Measurements from ENCODE around the gene DET1.
A peak's percentile ranks its signal among the peaks of the same experiment; 100 is the strongest.

Gene DET1

GRCh38 chr15:88487796-88488523, 58.5 kb downstream of the DET1 start:
- no peak overlapping the region for H2AFZ ChIP-seq (ENCODE audit: insufficient read depth, low read length, poor library complexity)
- H2BK5ac ChIP-seq (ENCODE audit: low read depth, low read length, poor library complexity) = no peak overlapping the region

DNA sequence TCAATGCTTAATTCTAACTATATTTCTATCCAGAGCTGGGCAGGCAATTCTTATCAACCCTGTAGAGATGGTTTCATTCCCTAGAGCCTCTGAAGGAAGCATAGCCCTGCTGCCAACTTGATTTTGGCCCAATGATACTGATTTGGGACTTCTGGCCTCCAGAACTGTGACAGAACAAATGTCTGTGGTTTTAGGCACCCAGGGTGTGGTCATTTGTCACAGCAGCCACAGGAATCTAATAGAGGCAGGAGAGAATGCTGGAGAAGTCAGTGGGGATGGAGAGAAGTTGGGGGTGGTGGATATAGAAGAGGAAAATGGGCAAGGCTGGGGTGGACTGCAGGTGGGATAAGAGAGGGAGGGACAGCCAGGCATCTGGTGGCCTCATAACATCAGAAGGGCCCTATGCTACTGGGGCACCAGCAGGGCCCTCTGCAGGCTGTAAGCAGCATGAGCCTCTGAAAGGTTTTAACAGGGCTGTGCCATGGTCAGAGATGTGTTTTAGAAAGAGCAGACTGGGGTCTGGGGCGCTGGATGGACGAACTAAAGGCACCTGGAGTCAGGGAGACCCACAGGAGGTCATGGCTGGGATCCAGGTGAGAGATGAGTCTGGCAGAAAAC, 59.2 kb downstream of the DET1 start:
- no peak overlapping the region for H4K8ac ChIP-seq (ENCODE audit: low read depth, low read length)
- no peak overlapping the region for H3K23ac ChIP-seq (ENCODE audit: low read length)
- no peaks in the 10 kb centered on the region for H3K36me3 ChIP-seq (ENCODE audit: control insufficient read depth in 1 of 2, insufficient read depth in 2 of 2, low read length in 2 of 2)
- no peak overlapping the region for H3K4ac ChIP-seq (ENCODE audit: low read depth, low read length)
- H3K4me2 ChIP-seq (ENCODE audit: low read length) = no peak overlapping the region
- no peak for DNase-seq
- H2AK5ac ChIP-seq (ENCODE audit: low read length) = no peak overlapping the region
- no peak overlapping the region for H3K18ac ChIP-seq (ENCODE audit: low read length)
- peak overlapping the region; percentile 65 for H2BK12ac ChIP-seq (ENCODE audit: low read length)
- no peak overlapping the region for H2BK5ac ChIP-seq (ENCODE audit: low read depth, low read length, poor library complexity)
- peaks cover 6% of the 10 kb centered on the region for H3K79me1 ChIP-seq (ENCODE audit: low read length)
- H3K79me2 ChIP-seq (ENCODE audit: control insufficient read depth, insufficient read depth, low read length, poor library complexity) = no peaks in the 10 kb centered on the region
- H3K14ac ChIP-seq (ENCODE audit: low read length) = no peak overlapping the region
- H2BK120ac ChIP-seq (ENCODE audit: insufficient read depth, low read length, poor library complexity) = peak overlapping the region; percentile 25
- no peak overlapping the region for H4K12ac ChIP-seq (ENCODE audit: low read depth, low read length)
- peaks cover 12 to 17% of the 10 kb centered on the region in 2 experiments for H3K4me1 ChIP-seq (ENCODE audit: control insufficient read depth in 1 of 2, insufficient read depth in 2 of 2, low read length in 2 of 2)
- WGBS (ENCODE audit: extremely low coverage, insufficient coverage, insufficient read length) = no CpG with 5 or more reads among the region's 2 CpGs
- H4K91ac ChIP-seq (ENCODE audit: low read depth, low read length) = peak overlapping the region; percentile 67
- H3K27me3 ChIP-seq (ENCODE audit: insufficient read depth, low read length) = no peaks in the 10 kb centered on the region
- no peak overlapping the region for H2AFZ ChIP-seq (ENCODE audit: insufficient read depth, low read length, poor library complexity)
- no peak overlapping the region for H3K9ac ChIP-seq (ENCODE audit: low read length)
- no peaks in the 10 kb centered on the region for H3K9me3 ChIP-seq (ENCODE audit: insufficient read depth, low read depth, low read length)
- no peak overlapping the region for H3K27ac ChIP-seq (ENCODE audit: low read depth, low read length)
- H3K4me3 ChIP-seq (ENCODE audit: low read depth, low read length) = no peak overlapping the region

More at GRCh38 chr15:88487796-88488523, 58.5 kb downstream of the DET1 start:
- Histone ChIP-seq H3K36me3 (ENCODE audit: control insufficient read depth in 1 of 2, insufficient read depth in 2 of 2, low read length in 2 of 2) (no peaks in the 10 kb centered on the region), H3K79me1 (ENCODE audit: low read length) (peaks cover 6% of the 10 kb centered on the region), H3K4me3 (ENCODE audit: low read depth, low read length) (no peak overlapping the region), H3K4me1 (ENCODE audit: control insufficient read depth in 1 of 2, insufficient read depth in 2 of 2, low read length in 2 of 2) (peaks cover 12 to 17% of the 10 kb centered on the region in 2 experiments), H3K14ac (ENCODE audit: low read length) (no peak overlapping the region), H4K8ac (ENCODE audit: low read depth, low read length) (no peak overlapping the region), H3K18ac (ENCODE audit: low read length) (no peak overlapping the region), H3K4ac (ENCODE audit: low read depth, low read length) (no peak overlapping the region), H3K4me2 (ENCODE audit: low read length) (no peak overlapping the region), H2AK5ac (ENCODE audit: low read length) (peak overlapping the region; percentile 35), H3K27ac (ENCODE audit: low read depth, low read length) (no peak overlapping the region), H3K79me2 (ENCODE audit: control insufficient read depth, insufficient read depth, low read length, poor library complexity) (no peaks in the 10 kb centered on the region), H3K27me3 (ENCODE audit: insufficient read depth, low read length) (no peaks in the 10 kb centered on the region), H3K9me3 (ENCODE audit: insufficient read depth, low read depth, low read length) (no peaks in the 10 kb centered on the region), H2BK120ac (ENCODE audit: insufficient read depth, low read length, poor library complexity) (peak overlapping the region; percentile 25), H4K12ac (ENCODE audit: low read depth, low read length) (peak overlapping the region; percentile 26), H3K23ac (ENCODE audit: low read length) (no peak overlapping the region), H2BK12ac (ENCODE audit: low read length) (peak overlapping the region; percentile 65), H4K91ac (ENCODE audit: low read depth, low read length) (peak overlapping the region; percentile 67), H3K9ac (ENCODE audit: low read length) (no peak overlapping the region)
- peak in 1 of 2 donors; percentile 32 for DNase-seq
- no CpG with 5 or more reads among the region's 11 CpGs for WGBS (ENCODE audit: extremely low coverage, insufficient coverage, insufficient read length)

- Histone ChIP-seq H3K9ac (ENCODE audit: low read length) (no peak overlapping the region), H3K4me1 (ENCODE audit: control insufficient read depth in 1 of 2, insufficient read depth in 2 of 2, low read length in 2 of 2) (peaks cover 12 to 17% of the 10 kb centered on the region in 2 experiments), H3K23ac (ENCODE audit: low read length) (no peak overlapping the region), H3K36me3 (ENCODE audit: control insufficient read depth in 1 of 2, insufficient read depth in 2 of 2, low read length in 2 of 2) (peaks cover 0 to 1% of the 10 kb centered on the region in 2 experiments), H4K8ac (ENCODE audit: low read depth, low read length) (peak overlapping the region; percentile 6), H2AFZ (ENCODE audit: insufficient read depth, low read length, poor library complexity) (no peak overlapping the region), H3K27ac (ENCODE audit: low read depth, low read length) (peak overlapping the region; percentile 69), H4K91ac (ENCODE audit: low read depth, low read length) (peak overlapping the region; percentile 87), H3K27me3 (ENCODE audit: insufficient read depth, low read length) (no peaks in the 10 kb centered on the region), H2BK12ac (ENCODE audit: low read length) (peak overlapping the region; percentile 94), H3K14ac (ENCODE audit: low read length) (peak overlapping the region; percentile 57), H3K9me3 (ENCODE audit: insufficient read depth, low read depth, low read length) (no peaks in the 10 kb centered on the region), H3K79me1 (ENCODE audit: low read length) (peaks cover 6% of the 10 kb centered on the region), H2AK5ac (ENCODE audit: low read length) (peak overlapping the region; percentile 96), H4K12ac (ENCODE audit: low read depth, low read length) (no peak overlapping the region), H2BK5ac (ENCODE audit: low read depth, low read length, poor library complexity) (peak overlapping the region; percentile 28), H3K4ac (ENCODE audit: low read depth, low read length) (no peak overlapping the region), H2BK120ac (ENCODE audit: insufficient read depth, low read length, poor library complexity) (peak overlapping the region; percentile 70), H3K4me2 (ENCODE audit: low read length) (peak overlapping the region; percentile 32), H3K18ac (ENCODE audit: low read length) (peak overlapping the region; percentile 70), H3K4me3 (ENCODE audit: low read depth, low read length) (peak overlapping the region; percentile 31), H3K79me2 (ENCODE audit: control insufficient read depth, insufficient read depth, low read length, poor library complexity) (no peaks in the 10 kb centered on the region)
- WGBS (ENCODE audit: extremely low coverage, insufficient coverage, insufficient read length) = no CpG with 5 or more reads among the region's 10 CpGs
- DNase-seq = peak; percentile 84 to 85
Measured at GRCh38 chr15:88484682-88485331, 61.7 kb downstream of the DET1 start.

- WGBS (ENCODE audit: extremely low coverage, insufficient coverage, insufficient read length) = no CpG with 5 or more reads among the region's 1 CpG
- no peak overlapping the region for H3K27ac ChIP-seq (ENCODE audit: low read depth, low read length)
- no peaks in the 10 kb centered on the region for H3K27me3 ChIP-seq (ENCODE audit: insufficient read depth, low read length)
- no peak overlapping the region for H2AFZ ChIP-seq (ENCODE audit: insufficient read depth, low read length, poor library complexity)
- no peak overlapping the region for H4K12ac ChIP-seq (ENCODE audit: low read depth, low read length)
- no peak overlapping the region for H4K8ac ChIP-seq (ENCODE audit: low read depth, low read length)
- peaks cover 8 to 13% of the 10 kb centered on the region in 2 experiments for H3K4me1 ChIP-seq (ENCODE audit: control insufficient read depth in 1 of 2, insufficient read depth in 2 of 2, low read length in 2 of 2)
- H2BK120ac ChIP-seq (ENCODE audit: insufficient read depth, low read length, poor library complexity) = no peak overlapping the region
- H2AK5ac ChIP-seq (ENCODE audit: low read length) = no peak overlapping the region
- H3K9me3 ChIP-seq (ENCODE audit: insufficient read depth, low read depth, low read length) = no peaks in the 10 kb centered on the region
- H3K4me3 ChIP-seq (ENCODE audit: low read depth, low read length) = no peak overlapping the region
- H3K18ac ChIP-seq (ENCODE audit: low read length) = no peak overlapping the region
- no peak overlapping the region for H3K4ac ChIP-seq (ENCODE audit: low read depth, low read length)
- H2BK5ac ChIP-seq (ENCODE audit: low read depth, low read length, poor library complexity) = no peak overlapping the region
- H3K36me3 ChIP-seq (ENCODE audit: control insufficient read depth in 1 of 2, insufficient read depth in 2 of 2, low read length in 2 of 2) = peaks cover 8 to 10% of the 10 kb centered on the region in 2 experiments
- no peak overlapping the region for H3K14ac ChIP-seq (ENCODE audit: low read length)
- H3K23ac ChIP-seq (ENCODE audit: low read length) = no peak overlapping the region
- H3K4me2 ChIP-seq (ENCODE audit: low read length) = no peak overlapping the region
- H3K79me1 ChIP-seq (ENCODE audit: low read length) = peaks cover 6% of the 10 kb centered on the region
- no peak overlapping the region for H2BK12ac ChIP-seq (ENCODE audit: low read length)
- no peaks in the 10 kb centered on the region for H3K79me2 ChIP-seq (ENCODE audit: control insufficient read depth, insufficient read depth, low read length, poor library complexity)
- H3K9ac ChIP-seq (ENCODE audit: low read length) = no peak overlapping the region
- no peak for DNase-seq
- no peak overlapping the region for H4K91ac ChIP-seq (ENCODE audit: low read depth, low read length)
Measured at GRCh38 chr15:88482263-88482662, 64.2 kb downstream of the DET1 start.
